MM.1S (cell line): ENCODE data around the gene TMEM184A.

Experiments
- EZH2 ChIP-seq: fragments of 300-600 bp; sonication (generic); optimal IDR thresholded peaks from 2 replicates; pipeline ENCODE3; 2017; ENCODE audit warnings: low read depth, mild to moderate bottlenecking, antibody characterized with exemption, low read length, mixed read lengths
- EZH2phosphoT487 ChIP-seq: fragments of 300-600 bp; sonication (generic); IDR thresholded peaks from 2 replicates; pipeline ENCODE4 v1.6.1; 2018; ENCODE audit warnings: antibody characterized with exemption, low read length
- TF ChIP-seq, protein P1 (sequence below): fragments of 300-600 bp; sonication (generic); IDR thresholded peaks from 2 replicates; pipeline ENCODE4 v1.5.1; 2016; ENCODE audit warnings: antibody characterized with exemption, low read length, mixed read lengths

- TF ChIP-seq, protein P1, sequence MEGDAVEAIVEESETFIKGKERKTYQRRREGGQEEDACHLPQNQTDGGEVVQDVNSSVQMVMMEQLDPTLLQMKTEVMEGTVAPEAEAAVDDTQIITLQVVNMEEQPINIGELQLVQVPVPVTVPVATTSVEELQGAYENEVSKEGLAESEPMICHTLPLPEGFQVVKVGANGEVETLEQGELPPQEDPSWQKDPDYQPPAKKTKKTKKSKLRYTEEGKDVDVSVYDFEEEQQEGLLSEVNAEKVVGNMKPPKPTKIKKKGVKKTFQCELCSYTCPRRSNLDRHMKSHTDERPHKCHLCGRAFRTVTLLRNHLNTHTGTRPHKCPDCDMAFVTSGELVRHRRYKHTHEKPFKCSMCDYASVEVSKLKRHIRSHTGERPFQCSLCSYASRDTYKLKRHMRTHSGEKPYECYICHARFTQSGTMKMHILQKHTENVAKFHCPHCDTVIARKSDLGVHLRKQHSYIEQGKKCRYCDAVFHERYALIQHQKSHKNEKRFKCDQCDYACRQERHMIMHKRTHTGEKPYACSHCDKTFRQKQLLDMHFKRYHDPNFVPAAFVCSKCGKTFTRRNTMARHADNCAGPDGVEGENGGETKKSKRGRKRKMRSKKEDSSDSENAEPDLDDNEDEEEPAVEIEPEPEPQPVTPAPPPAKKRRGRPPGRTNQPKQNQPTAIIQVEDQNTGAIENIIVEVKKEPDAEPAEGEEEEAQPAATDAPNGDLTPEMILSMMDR = no peak
- TF ChIP-seq EZH2 (no peak), EZH2phosphoT487 (no peak)
These were observed 22.5 kb upstream of the TMEM184A start for GRCh38 chr7:1578513-1578912.
